ENCODE results near the gene ORC1. TPM values are rescaled to one million over a fixed set of nuclear protein-coding genes. Genes with fewer than 3 reads are reported as not detected.

ORC1 gene
- total RNA-seq, 4 donors from 2014 or later, result 1.4 to 2.9 (median 1.9) TPM

DNA sequence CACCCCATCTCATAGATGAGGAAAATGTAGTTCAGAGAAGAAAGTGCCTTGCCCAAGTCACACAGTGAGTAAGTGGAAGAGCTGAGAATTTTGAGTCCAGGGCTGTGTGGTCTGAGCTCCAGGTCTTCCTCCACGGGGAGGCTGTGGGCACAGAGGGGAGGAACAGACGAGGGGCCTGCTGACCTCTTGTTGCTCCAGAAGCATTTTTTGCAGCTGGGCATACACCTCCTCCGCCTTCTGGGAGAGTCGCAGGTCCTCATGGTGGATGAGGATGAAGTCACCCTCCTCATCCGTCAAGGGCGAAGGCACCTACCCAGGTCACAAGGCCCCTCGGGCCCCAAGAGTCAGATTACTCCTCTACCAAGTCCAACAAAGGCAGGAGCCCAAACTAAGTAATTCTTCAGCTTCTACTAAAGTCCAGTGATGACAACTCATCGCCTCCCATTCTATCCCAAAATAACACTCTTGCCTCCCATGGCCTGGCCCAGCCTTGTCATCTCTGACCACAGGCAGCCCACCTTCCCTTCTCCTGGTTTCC is 47.3 kb downstream of the ORC1 start:
- Histone ChIP-seq H3K27ac (no peak overlapping the region), H3K9me3 (no peaks in the 10 kb centered on the region), H3K4me1 (no peaks in the 10 kb centered on the region), H3K4me3 (no peak overlapping the region), H3K36me3 (peaks cover 100% of the 10 kb centered on the region), H3K27me3 (no peaks in the 10 kb centered on the region)
- TF ChIP-seq POLR2AphosphoS5 (IDR thresholded peaks at IDR 0.05) (no peak), CTCF (IDR thresholded peaks at IDR 0.05) (no peak), POLR2A (IDR thresholded peaks at IDR 0.05) (no peak), EP300 (IDR thresholded peaks at IDR 0.05) (no peak)
- DNase-seq (ENCODE audit: low spot score in 2 of 2), result no peak
- WGBS, result 89% methylated on average over 8 of the region's 8 CpGs

DNA sequence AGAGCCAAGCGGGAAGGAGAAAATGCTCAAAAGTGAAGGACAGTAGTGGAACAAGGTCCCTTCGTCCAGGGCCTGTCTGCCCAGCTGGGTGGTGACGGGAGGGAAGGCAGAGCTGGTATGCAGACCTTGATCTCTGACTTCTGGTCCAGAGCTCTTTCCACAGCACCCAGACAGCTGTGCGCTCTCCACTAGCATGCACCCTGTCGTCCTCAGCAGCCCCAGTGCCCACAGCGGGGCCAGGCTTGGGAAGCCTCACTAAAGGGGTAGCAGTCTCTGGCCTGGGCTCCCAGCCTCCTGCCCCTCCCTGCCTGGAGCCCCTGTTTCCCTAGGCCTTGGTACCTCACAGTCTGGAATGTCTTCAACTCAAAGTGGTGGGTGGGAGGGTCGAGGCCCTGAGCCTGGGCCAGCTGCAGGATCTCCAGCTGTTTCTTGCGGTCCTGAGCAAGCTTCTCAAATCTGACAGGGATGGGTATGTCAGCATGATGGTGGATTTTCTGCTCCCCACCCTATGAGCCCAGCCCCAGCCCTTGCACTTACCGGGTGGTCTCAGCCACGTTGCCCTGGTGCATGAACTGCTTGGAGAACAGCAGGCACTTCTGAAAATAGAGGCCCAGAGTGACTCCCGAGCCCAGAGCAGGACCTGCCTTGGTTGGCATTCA is 48.2 kb downstream of the ORC1 start:
- H3K36me3 ChIP-seq, result peaks cover 98% of the 10 kb centered on the region
- no peak for DNase-seq (ENCODE audit: low spot score in 2 of 2)
- WGBS, result 87% methylated on average over 11 of the region's 11 CpGs
- TF ChIP-seq POLR2AphosphoS5 (IDR thresholded peaks at IDR 0.05) (no peak), CTCF (IDR thresholded peaks at IDR 0.05) (no peak), POLR2A (IDR thresholded peaks at IDR 0.05) (no peak), EP300 (IDR thresholded peaks at IDR 0.05) (no peak)
- H3K4me1 ChIP-seq, result no peaks in the 10 kb centered on the region
- H3K9me3 ChIP-seq, result no peaks in the 10 kb centered on the region
- no peak overlapping the region for H3K27ac ChIP-seq
- no peaks in the 10 kb centered on the region for H3K27me3 ChIP-seq
- no peak overlapping the region for H3K4me3 ChIP-seq

GRCh38 chr1:52355436-52355835 is 48.8 kb downstream of the ORC1 start:
- Histone ChIP-seq H3K27me3 (no peaks in the 10 kb centered on the region), H3K9me3 (no peaks in the 10 kb centered on the region), H3K27ac (no peak overlapping the region), H3K4me1 (no peaks in the 10 kb centered on the region), H3K36me3 (peaks cover 98% of the 10 kb centered on the region), H3K4me3 (no peak overlapping the region)
- TF ChIP-seq EP300 (IDR thresholded peaks at IDR 0.05) (no peak), CTCF (IDR thresholded peaks at IDR 0.05) (no peak), POLR2AphosphoS5 (IDR thresholded peaks at IDR 0.05) (no peak), POLR2A (IDR thresholded peaks at IDR 0.05) (no peak)
- DNase-seq (ENCODE audit: low spot score in 2 of 2), result no peak
- 90% methylated on average over 8 of the region's 8 CpGs for WGBS

- Histone ChIP-seq H3K27me3 (no peaks in the 10 kb centered on the region), H3K27ac (no peak overlapping the region), H3K9me3 (no peaks in the 10 kb centered on the region), H3K4me1 (peaks cover 6% of the 10 kb centered on the region), H3K36me3 (peaks cover 73% of the 10 kb centered on the region), H3K4me3 (no peak overlapping the region)
- no peak for TF ChIP-seq POLR2AphosphoS5 (IDR thresholded peaks at IDR 0.05)
- TF ChIP-seq CTCF (IDR thresholded peaks at IDR 0.05), result no peak
- no peak for TF ChIP-seq EP300 (IDR thresholded peaks at IDR 0.05)
- no peak for TF ChIP-seq POLR2A (IDR thresholded peaks at IDR 0.05)
- no peak for DNase-seq (ENCODE audit: low spot score in 2 of 2)
- 89% methylated on average over 6 of the region's 7 CpGs for WGBS
Measured at GRCh38 chr1:52352690-52353089, 51.5 kb downstream of the ORC1 start.

DNA sequence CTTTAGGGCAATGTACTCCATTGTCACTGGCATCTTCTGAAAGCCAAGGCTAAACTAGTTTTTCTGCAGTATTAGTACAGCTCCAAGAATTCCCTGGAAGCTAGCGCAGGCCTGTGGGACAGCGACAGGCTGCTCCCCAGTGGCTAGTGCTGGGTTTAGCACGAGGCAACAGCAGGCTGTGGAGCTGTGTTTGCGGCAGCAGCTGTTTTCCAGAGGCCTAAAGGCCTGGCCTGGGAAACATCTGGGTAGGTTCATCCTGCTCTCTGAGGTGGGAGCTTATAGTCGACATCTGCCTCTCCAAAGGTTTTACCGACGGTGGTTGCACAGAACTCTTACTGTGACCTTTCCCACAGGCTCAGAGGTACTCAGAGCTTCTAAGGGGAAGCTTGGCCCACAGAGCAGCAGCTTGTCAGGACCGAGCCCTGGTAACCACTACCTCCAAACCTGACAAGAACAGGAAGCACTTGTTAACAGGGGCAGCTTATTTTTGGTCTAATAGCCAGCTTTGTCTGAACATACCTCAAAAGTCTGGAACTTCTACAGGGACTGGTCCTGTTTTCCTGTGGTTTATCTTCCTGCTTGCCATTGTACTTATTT is 55.4 kb downstream of the ORC1 start:
- Histone ChIP-seq H3K4me3 (no peak overlapping the region), H3K27me3 (no peaks in the 10 kb centered on the region), H3K27ac (no peak overlapping the region), H3K4me1 (peaks cover 6% of the 10 kb centered on the region), H3K36me3 (peaks cover 62% of the 10 kb centered on the region), H3K9me3 (no peaks in the 10 kb centered on the region)
- TF ChIP-seq POLR2AphosphoS5 (IDR thresholded peaks at IDR 0.05) (no peak), EP300 (IDR thresholded peaks at IDR 0.05) (no peak), CTCF (IDR thresholded peaks at IDR 0.05) (no peak), POLR2A (IDR thresholded peaks at IDR 0.05) (no peak)
- 35% methylated on average over 4 of the region's 8 CpGs for WGBS
- DNase-seq (ENCODE audit: low spot score in 2 of 2), result no peak

Data from suprapubic skin (tissue), 4 donors.